Effector CD8-positive, alpha-beta T cell (primary cell): Measurements from ENCODE around the gene C14orf180.

Source experiments
- DNase-seq: peaks from one replicate; lab custom pipeline; 2025; lab: John Stamatoyannopoulos, UW

C14orf180 gene

DNA sequence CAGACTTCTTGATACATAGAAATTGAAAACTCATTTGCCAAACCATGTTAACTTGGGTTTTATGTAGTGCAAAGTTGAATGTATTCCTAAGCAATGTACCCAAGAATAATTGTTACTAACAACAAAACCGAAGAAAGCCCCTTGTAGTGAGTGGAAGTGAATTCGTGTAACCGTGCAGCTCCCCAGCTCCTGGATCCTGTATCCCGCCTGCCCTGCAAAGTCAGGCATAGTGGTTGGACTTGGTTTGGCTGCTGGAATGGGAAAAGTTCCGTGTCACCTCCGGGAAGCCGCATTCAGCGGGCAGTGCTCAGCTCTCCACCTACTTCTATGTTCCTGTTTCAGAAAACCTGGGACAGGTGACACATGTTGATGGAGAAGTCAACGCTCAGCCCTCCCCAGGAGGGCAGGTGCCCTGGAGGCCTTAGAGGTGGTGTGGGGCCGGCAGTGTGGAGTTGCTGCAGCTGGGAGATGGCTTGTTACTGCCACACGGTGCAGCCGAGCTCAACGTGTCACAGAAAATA lies 29.2 kb upstream of the C14orf180 start:
- no peak for DNase-seq

DNA sequence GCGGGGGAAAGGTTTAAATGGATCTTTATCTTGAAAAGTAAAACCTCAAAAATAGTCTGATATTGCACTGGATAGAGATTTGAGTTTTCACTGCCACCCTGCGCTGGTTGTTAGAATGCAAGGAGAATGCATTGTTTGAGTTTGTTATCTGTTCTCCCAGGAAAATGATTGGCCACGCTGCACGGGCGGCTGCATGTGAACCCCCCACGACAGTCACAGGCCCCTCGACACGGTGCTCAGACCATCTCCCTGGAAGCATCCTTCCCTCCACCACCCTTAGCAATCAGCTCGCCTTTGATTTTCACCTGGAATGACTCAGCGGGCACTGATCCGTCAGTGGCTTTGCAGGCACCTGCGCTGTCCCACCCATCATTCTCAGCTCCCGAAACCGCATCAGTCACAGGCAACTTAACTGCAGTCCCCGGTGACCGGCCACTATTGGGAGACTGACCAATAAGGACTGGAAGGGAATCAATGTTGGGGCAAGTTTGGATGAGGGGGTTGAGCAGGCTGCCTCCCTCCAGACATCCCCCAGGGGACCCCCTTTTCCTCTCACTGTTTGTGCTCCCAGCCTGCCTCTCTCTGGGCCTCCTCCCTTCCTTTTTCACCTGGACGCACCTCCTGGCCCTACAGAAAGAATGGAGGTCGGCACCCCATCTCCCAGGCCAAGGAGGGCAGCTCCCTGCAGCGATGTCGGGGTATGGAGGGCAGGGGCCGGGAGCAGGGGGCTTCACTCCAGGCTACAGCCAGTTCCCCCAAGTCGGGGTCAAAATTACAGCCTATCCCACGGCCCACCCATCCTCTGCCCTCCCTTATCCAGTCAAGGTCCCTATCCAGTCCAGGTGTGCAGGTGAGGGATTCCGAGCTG lies 28.5 kb upstream of the C14orf180 start:
- no peak for DNase-seq

DNA sequence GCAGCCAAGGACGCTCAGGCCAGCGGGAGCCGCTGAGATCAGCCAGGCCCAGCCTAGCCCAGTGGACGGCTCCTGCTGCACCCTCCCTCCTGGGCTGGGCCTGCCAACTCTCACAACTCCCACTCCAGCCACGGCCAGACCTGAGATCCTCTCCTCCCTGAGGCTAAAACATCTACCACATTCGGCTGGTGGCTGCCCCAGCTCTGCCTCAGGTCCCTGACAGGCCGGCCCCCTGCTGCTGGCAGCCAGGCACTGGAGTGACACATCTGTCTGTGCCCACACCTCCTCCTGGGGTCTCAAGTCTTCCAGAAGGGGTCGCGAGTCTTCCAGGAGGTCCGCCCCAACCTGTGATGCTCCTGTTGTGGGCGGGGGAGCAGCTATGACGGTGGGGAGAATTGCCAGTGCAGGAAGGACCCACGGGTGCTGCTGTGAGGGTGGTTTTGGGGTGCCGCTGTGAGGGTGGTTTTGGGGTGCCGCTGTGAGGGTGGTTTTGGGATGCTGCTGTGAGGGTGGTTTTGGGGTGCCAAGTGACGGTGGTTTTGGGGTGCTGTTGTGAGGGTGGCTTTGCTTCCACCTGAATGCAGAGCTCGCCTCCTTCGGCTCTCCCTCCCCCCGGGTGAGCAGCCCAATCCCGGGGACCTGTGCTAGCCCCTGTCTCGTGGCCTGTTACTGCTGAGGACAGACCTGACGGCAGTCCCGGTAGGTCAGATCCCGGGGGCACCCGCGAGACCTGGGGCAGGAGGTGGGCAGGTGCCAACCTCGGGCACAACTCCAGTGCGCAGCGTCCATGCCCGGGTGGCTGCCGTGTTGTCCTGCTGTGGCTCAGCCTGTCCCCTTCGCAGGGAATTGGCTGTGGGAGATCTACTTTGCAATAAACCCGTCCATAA lies 27.5 kb upstream of the C14orf180 start:
- DNase-seq, result no peak

DNA sequence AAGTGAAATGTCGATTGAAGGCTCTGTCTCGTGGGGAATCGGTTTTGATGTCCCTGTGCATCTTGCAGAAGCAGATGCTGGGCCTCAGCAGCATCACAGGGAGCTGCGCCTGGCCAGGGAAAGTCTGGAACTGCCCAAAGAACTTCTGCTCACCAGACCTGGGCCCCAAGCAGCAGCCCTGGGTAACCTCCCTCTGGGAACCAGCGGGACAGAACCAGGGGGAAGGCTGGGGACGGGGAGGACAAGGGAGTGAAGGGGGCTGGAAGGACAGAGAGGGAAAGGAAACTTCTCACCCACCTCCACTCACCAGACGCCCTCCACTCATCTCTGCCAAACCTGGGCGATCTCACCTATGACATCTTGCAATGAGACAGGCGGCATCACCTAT lies 26.8 kb upstream of the C14orf180 start:
- DNase-seq, result no peak

DNA sequence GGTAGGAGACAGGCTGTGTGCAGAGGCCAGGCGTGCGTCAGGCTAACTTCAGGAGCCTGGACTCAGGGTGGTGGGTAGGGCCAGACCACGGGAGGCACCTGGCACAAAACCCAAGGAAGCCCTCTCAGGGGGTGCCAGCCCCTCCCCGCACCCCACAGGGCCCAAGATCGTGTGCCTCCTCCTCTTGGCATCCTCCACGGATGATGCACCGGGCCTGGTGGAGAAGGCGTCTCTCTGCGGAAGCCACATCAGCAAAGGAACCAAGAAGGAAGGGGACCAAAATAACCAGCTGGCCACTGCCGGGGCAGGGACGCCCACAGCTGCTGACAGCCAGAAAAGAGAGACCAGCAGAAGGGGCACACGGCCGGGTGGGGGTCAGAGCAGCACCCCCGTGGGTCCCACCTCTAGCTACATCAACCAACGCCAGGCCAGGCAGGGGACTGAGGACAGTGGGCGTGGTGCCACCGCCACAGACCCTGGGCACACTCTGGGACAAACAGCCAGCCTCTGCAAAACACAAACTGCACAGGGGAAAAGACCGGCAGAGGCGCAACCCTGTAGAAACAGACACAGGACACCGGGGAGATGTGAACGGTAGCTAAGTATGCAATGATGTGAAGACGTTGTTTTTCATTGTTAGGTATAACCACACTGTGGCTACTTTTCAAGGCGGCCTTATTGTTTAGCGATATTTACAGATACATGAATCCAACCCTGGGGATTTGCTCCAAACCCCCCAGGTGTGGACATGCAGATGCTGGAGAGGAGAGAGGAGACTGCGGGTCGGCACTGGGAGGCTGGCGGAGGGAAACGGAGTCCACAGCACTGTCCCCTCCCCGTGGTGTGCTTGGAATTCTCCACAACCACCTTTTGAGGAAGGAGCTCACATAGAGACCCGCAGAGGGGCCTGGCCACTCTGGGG lies 26.1 kb upstream of the C14orf180 start:
- no peak for DNase-seq

DNA sequence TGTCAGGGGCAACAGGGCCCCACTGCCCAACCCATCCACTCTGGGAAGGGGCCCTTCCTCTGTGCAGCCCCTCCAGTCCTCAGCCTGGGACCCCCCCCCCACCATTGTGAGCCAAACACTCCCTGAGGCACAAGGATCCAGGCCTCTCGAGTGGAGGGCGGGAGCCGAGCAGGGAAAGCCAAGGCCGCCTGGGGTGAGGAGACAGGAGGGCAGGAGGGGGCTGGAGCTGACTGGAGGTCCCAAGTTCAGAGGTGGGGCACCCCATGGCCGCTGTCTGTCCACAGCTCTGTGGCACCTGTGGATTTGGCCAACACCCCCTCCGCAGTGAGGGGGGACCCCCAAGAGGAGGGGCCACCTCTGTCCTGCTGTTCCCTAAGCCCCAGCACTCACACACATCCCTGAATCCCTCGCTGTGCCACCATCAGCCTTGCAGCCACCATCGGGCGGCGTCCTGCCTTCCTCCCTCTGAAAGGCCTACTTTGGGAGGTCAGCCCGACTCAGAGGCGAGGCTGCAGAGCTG lies 25.4 kb upstream of the C14orf180 start:
- no peak for DNase-seq

DNA sequence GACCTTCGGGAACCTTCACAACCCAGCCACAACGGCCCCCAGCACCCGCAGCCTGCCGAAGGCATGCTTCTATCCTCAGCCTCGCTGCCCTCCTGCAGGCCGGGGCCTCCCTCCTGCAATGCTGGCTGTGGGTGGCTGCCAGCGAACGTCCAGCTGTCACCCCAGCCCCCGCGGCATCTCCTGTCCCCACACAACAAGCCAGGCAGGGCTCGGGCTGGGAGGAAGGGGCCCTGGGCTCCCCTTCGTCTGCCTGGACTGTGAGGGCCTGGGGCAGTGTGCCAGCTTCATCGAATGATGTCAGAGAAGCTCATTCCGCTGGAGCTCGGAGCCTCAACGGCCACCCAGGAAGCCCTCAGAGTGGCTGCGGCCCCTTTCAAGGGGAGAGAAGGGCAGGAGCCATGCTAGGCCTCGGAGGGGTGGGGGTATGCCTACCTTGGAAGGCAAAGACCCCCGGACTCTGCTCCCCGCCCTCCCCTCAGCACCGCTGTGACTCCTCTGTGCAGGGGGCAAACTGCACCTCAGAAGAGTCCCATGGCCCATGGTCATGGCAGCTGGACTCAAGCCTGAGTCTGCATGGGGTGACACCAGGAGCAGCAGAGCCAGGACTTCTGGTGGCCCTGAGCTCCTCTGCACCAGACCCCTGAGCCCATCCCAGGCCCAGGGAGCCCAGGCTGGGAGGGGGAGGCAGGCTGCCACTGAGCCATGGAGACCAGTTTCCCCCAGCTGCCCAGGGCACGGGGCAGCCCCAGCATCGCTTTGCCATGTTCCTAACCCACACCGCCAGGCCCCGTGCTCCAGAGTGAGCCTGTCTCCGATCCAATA lies 24.7 kb upstream of the C14orf180 start:
- no peak for DNase-seq

DNA sequence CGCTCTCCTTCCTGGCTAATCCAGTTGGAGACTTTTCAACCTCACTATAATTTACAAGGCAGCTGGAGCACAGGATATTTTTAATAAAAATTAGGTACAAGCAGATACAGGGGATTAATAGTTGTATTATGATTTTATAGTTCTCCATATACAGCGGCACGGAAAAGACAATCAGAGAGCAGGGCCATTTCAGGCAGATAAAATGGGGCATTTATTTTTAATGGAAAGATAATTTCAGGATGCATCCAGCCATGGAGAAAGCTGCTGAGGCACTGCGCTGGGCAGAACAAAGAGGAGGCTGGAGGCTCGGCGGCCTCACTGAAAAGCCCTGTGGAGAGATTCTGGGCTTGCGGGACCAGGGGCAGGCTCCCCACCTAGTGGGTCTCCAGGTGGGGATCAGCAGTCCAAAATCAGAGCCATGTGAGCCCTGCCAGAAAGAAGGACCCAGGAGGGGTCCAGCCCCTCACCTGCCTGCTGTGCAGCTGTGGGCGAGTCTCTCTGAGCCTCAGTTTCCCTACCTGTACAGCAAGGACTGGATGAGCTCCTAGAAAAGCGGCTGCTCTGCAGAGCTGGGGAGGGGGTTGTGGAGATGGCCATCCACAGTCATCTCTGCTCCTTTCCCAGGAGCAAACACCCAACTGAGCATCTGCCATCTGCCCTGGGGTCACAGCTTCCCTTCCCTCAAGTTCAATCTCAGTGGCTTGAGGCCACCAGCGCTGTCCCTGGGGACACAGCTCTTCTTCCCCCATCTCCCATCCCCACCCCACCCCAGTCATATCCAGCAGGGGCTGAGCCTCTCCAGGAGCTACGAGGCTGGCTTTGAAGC lies 23.9 kb upstream of the C14orf180 start:
- no peak for DNase-seq

DNA sequence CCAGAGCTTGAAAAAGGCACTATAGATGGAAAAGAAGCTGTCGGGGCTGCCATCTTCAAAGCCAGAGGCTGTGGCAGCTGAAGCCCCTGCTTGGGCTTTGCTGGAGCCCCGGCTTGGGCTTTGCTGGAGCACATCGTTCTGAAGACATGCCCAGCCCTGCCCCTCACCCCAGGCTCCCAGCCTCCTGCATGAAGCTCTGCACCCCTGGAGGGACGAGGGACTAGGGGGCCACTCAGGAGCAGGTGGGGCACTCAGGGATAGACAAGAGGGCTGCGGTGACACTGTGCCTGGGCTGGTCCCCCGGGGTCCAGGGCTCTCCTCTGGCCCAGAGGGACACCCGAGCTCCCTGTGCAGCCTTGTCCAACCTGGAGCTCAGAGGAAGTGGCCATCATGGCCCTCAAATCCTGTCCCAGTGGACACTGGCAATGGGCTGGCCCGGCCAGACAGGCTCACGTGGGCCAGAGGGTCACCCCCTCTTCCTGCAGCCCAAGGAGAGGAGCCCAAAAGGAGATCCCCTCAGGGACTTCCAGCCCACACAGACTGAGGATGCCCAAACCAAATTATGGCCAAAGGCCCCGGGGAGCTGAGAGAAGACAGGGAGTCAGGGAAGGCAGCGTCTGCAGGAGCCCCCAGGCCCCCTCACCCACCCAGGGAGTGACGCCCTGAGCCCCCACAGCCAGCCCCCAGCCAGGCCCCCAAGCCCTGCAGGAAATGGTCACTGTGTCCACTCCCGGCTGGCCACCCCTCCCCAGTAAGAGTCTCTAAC lies 23.1 kb upstream of the C14orf180 start:
- no peak for DNase-seq

DNA sequence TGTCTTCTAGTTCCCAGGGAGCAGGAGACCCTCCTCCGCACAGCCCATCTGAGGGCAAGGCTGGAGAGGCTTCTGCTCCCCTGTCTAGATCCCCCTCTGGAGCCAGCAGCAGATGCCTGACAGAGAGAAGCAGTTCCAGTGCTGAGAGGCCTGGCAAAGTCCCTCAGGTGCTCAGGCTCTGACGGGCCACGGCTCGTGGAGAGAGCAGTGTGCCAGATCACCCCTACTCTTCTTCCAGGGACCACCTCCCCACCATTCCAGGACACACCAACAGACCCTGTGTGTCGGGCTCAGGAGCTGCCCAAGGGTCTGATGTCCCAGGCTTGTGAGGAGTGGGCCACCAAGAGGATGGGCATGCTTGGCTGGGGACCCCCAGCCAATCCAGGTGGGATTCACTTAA lies 22.5 kb upstream of the C14orf180 start:
- no peak for DNase-seq

DNA sequence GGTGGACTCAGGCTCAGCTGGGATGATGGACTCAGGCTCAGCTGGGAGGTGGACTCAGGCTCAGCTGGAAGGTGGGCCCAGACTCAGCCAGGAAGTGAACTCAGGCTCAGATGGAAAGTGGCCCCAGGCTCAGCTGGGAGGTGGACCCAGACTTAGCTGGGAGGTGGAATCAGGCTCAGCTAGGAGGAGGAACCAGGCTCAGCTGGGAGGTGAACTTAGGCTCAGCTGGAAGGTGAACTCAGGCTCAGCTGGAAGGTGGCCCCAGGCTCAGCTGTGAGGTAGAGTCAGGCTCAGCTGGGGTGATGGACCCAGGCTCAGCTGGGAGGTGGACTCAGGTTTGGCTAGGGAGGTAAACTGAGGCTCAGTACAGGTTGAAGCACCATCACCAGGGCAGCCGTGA lies 21.8 kb upstream of the C14orf180 start:
- DNase-seq, result no peak

DNA sequence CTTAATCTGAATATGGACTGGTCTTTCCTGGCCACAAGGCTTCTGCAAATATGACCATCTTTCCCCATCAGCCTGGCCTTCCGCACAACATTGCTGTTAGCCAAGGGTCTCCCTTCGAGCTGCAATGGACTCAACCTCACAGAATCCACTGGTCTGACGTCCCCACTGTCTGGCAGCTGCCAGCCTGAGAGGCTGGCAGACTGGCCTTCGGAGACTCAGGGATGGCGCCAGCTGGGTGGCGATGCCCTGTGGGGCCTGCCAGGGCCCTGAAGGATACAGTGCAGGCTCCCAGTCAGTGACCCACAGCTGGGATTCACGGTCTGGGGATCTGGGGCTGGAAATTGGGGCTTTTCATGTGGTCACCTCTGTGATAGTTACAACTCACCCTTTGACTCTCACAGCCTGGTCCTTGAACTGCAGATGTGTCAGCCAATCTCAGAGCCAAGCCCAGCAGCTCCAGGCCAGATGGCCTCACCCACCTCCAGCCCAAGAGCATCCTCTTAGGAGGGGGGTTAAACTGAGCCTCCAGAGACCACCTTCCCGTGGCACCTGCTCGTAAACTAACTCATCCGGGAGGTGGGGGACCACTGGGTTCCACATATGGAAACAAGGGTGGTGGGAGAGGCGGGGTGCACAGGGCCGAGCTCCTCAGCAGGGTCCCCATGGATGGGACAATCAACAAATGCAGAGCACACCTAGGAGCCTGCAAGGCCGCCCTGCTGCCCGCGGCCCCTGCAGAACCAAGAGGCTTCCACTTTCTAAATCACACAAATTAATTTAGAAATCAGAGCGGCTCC lies 21.1 kb upstream of the C14orf180 start:
- DNase-seq, result no peak

DNA sequence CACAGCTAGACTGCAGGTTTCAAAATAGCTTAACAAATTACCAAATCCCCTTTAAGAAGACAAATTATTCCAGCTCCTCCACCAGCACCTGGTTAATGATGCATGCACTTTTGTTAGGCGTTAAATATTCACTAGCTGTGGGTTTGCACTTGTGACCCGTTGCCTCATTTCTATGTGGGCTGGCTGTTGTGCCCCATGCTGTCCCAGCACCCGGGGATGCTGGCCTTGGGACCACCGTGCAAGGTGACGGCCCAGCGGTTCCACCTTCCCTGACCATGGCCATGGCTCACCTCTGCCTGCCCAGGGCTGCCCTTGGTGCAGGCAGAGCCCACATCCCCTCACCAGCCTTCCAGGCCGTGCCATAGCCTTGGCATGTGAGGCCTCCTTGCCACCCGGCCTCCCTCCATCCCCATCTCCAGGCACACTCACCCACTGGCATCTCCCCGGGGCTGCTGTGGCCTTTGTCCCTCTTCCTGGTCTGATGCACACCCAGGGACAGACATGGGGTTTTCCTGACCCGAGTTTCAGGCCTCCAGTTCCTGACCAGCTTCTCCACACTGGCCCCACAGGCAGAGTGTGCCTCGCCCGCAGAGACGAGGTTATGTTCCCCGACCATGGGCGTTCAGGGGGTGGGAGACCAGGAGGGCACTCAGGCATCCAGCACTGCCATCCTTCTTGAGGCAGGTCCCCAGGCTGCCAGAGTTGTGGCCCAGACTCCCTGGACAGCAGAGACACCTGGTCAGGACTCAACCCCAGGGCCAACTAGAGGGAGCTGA lies 20.3 kb upstream of the C14orf180 start:
- no peak for DNase-seq

DNA sequence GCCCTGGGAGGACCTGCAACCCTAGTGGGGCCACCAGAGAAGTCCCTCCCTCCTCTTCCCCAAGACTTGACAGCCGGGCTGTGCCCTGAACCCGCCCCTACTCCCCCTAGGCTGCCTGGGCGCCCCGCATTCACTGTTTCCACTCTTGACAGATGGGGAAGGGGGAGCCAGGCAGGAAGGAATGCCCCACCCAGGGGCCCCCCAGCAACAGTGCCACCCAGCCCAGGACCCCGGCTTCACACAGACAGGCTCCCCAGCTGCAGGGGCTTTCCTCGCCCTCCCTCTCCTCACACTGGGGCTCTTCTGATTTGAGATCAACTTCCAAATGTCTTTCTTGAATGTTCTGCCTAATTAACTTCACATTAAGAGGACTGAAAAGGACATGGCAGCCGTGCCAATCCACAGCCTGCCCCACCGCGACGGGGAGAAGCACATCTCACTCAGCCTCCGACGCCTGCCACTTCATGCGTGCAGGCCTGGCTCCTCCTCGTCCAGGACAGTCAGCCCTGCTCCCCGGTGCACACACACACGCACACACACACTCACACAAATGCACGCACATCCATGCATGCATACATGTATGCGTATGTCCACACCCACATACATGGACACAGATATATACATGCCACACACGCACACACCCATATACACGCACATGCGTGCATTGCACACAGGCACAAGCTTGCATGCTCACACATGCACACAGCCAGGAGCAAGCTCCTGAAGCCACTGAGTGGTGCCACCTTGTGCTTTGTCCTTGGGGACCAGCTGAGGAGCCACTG lies 19.6 kb upstream of the C14orf180 start:
- DNase-seq, result no peak

DNA sequence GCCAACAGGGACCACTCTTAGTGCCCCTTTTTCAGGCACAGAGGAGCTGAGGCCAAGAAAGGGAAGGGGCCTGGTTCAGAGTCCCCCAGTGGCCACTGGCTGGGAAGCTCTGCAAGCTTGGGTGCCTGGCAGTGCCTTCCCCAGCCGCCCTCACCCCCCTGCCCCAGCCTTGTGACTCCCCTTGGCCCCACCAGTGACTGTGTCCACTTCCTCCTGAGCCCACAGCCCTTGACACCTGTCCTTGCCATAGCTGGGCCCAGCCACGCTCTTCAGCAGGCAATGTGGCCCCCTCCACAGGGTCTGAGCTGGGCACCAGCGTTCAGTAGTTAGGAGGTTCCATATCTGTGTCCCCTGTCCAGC lies 19.0 kb upstream of the C14orf180 start:
- no peak for DNase-seq

DNA sequence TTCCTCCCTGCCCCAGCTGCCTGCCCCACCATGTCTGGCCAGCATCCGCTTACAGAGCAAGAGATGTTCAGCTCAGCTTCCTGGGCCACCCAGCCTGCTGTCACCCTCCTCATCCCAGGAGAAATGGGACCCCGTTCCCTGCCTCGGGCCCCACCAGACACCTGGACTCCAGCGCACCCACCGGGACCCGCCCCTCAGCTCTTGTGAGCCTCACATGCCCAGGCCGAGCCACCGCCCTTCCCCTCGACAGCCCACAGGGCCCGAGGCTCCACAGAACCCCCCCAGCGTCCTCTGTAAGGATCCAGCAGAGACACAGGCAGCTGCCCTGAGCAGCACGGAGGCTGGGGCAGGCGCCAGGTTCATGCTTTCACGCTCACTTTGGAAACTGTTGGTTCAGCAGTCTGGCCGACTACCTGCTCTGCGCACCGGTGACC lies 18.4 kb upstream of the C14orf180 start:
- no peak for DNase-seq
